Mesenchymal stem cell (in vitro differentiated cells and primary cell): ENCODE results near the gene AQP12A.
A peak's percentile ranks its signal among the peaks of the same experiment; 100 is the strongest.

Experiments
- DNase-seq: peaks from one replicate; pipeline ENCODE4 v3.0.0-alpha.2; 2013
- H2AFZ ChIP-seq: one replicate; pipeline ENCODE4 v1.6.1; 2013; ENCODE audit warnings: low read depth, mild to moderate bottlenecking, control low read depth, inconsistent platforms, low read length, moderate library complexity
- H2AK5ac ChIP-seq: 2 replicates; pipeline ENCODE4 v1.6.1; 2013; ENCODE audit warnings: low read length, moderate library complexity, mild to moderate bottlenecking, inconsistent platforms; ENCODE audit not compliant: severe bottlenecking
- H2BK120ac ChIP-seq: one replicate; pipeline ENCODE4 v1.6.1; 2013; ENCODE audit warnings: low read depth, mild to moderate bottlenecking, inconsistent platforms, low read length, moderate library complexity
- H2BK12ac ChIP-seq, 2 experiments: one replicate each; pipeline ENCODE4 v1.6.1; 2013; ENCODE audit warnings: inconsistent platforms in 2 of 2, low read length in 2 of 2, mild to moderate bottlenecking in 2 of 2, moderate library complexity in 2 of 2, control low read depth in 1 of 2
- H2BK15ac ChIP-seq: one replicate; pipeline ENCODE4 v1.6.1; 2013; ENCODE audit warnings: mild to moderate bottlenecking, low read depth, inconsistent platforms; ENCODE audit not compliant: poor library complexity, severe bottlenecking
- H2BK5ac ChIP-seq: 2 replicates; pipeline ENCODE4 v1.6.1; 2013; ENCODE audit warnings: low read depth, mild to moderate bottlenecking, low read length, control low read depth, inconsistent platforms; ENCODE audit not compliant: poor library complexity, severe bottlenecking
- H3K14ac ChIP-seq, 2 experiments: one replicate each; pipeline ENCODE4 v1.6.1; 2013; ENCODE audit warnings: inconsistent platforms in 2 of 2, low read length in 2 of 2, control low read depth in 1 of 2, mild to moderate bottlenecking in 1 of 2, moderate library complexity in 1 of 2
- H3K18ac ChIP-seq, 2 experiments: one replicate each; pipeline ENCODE4 v1.6.1; 2013; ENCODE audit warnings: inconsistent platforms in 2 of 2, low read length in 2 of 2, control low read depth in 1 of 2, low read depth in 1 of 2, mild to moderate bottlenecking in 1 of 2
- H3K23ac ChIP-seq, 2 experiments: one replicate each; pipeline ENCODE4 v1.6.1; 2013; ENCODE audit warnings: inconsistent platforms in 2 of 2, low read length in 2 of 2, mild to moderate bottlenecking in 2 of 2, moderate library complexity in 2 of 2, control low read depth in 1 of 2
- H3K27ac ChIP-seq: 2 replicates; pipeline ENCODE4 v1.5.1; 2013; ENCODE audit warnings: mild to moderate bottlenecking, moderate library complexity, low read length, control low read depth, inconsistent platforms; ENCODE audit not compliant: poor library complexity, severe bottlenecking
- H3K27me3 ChIP-seq, 2 experiments: 2 replicates each; pipeline versions ENCODE4 v1.6.1 to v1.7.0; 2013; ENCODE audit warnings: low read length in 2 of 2, mild to moderate bottlenecking in 2 of 2, moderate library complexity in 2 of 2, control low read depth in 1 of 2, inconsistent platforms in 1 of 2; ENCODE audit not compliant: control insufficient read depth in 1 of 2, insufficient read depth in 1 of 2
- H3K36me3 ChIP-seq, 2 experiments: 2 replicates each; pipeline versions ENCODE4 v1.6.1 to v1.7.0; 2013; ENCODE audit warnings: low read length in 2 of 2, control low read depth in 1 of 2, inconsistent platforms in 1 of 2, low read depth in 1 of 2, mild to moderate bottlenecking in 1 of 2; ENCODE audit not compliant: insufficient read depth in 2 of 2, control insufficient read depth in 1 of 2
- H3K4ac ChIP-seq, 2 experiments: one replicate each; pipeline ENCODE4 v1.6.1; 2013; ENCODE audit warnings: inconsistent platforms in 2 of 2, low read length in 2 of 2, mild to moderate bottlenecking in 2 of 2, moderate library complexity in 2 of 2, control low read depth in 1 of 2, low read depth in 1 of 2
- H3K4me1 ChIP-seq: 2 replicates; pipeline ENCODE4 v1.6.1; 2013; ENCODE audit warnings: low read depth, low read length, control low read depth; ENCODE audit not compliant: control insufficient read depth, insufficient read depth
- H3K4me2 ChIP-seq: 2 replicates; pipeline ENCODE4 v1.6.1; 2013; ENCODE audit warnings: low read length, mild to moderate bottlenecking, inconsistent platforms; ENCODE audit not compliant: poor library complexity, severe bottlenecking
- H3K4me3 ChIP-seq, 2 experiments: 2 replicates each; pipeline versions ENCODE4 v1.5.1 to v1.7.0; 2013; ENCODE audit warnings: low read length in 2 of 2, mild to moderate bottlenecking in 2 of 2, control low read depth in 1 of 2, low read depth in 1 of 2; ENCODE audit not compliant: insufficient read depth in 1 of 2
- H3K79me1 ChIP-seq: replicated peaks from 2 replicates; pipeline ENCODE4 v1.6.1; 2013; ENCODE audit warnings: mild to moderate bottlenecking, control low read depth, low read length, inconsistent platforms; ENCODE audit not compliant: poor library complexity, severe bottlenecking
- H3K9ac ChIP-seq: 2 replicates; pipeline ENCODE4 v1.7.0; 2013; ENCODE audit warnings: mild to moderate bottlenecking, low read length, moderate library complexity
- H3K9me3 ChIP-seq: 2 replicates; pipeline ENCODE4 v1.7.0; 2013; ENCODE audit warnings: mild to moderate bottlenecking, low read length; ENCODE audit not compliant: control insufficient read depth
- H4K8ac ChIP-seq: one replicate; pipeline ENCODE4 v1.6.1; 2013; ENCODE audit warnings: inconsistent platforms, mild to moderate bottlenecking, low read length, moderate library complexity
- H4K91ac ChIP-seq: one replicate; pipeline ENCODE4 v1.6.1; 2013; ENCODE audit warnings: mild to moderate bottlenecking, low read length, inconsistent platforms
- whole genome bisulfite sequencing: methylation state at CpG from one replicate; pipeline ENCODE4 v1.1.7; 2013; ENCODE audit warnings: mixed read lengths; 5-methylcytosine and 5-hydroxymethylcytosine counted together

AQP12A gene

GRCh38 chr2:240648155-240648649, 43.5 kb upstream of the AQP12A start:
- Histone ChIP-seq H3K4me2 (no peak overlapping the region), H2AK5ac (no peak overlapping the region), H2BK12ac (no peak overlapping the region), H2BK15ac (no peak overlapping the region), H3K9me3 (no peaks in the 10 kb centered on the region), H3K14ac (no peak overlapping the region), H4K91ac (no peak overlapping the region), H3K79me1 (no peaks in the 10 kb centered on the region), H3K4ac (no peak overlapping the region), H3K27me3 (peaks cover 45 to 98% of the 10 kb centered on the region in 2 experiments), H2BK120ac (no peak overlapping the region), H3K23ac (no peak overlapping the region), H3K4me1 (no peaks in the 10 kb centered on the region), H3K9ac (no peak overlapping the region), H2AFZ (no peak overlapping the region), H4K8ac (no peak overlapping the region), H3K27ac (no peak overlapping the region), H3K18ac (no peak overlapping the region), H3K4me3 (no peak overlapping the region), H3K36me3 (no peaks in the 10 kb centered on the region), H2BK5ac (no peak overlapping the region)
- WGBS: 78% methylated on average over 6 of the region's 6 CpGs
- DNase-seq: no peak

DNA sequence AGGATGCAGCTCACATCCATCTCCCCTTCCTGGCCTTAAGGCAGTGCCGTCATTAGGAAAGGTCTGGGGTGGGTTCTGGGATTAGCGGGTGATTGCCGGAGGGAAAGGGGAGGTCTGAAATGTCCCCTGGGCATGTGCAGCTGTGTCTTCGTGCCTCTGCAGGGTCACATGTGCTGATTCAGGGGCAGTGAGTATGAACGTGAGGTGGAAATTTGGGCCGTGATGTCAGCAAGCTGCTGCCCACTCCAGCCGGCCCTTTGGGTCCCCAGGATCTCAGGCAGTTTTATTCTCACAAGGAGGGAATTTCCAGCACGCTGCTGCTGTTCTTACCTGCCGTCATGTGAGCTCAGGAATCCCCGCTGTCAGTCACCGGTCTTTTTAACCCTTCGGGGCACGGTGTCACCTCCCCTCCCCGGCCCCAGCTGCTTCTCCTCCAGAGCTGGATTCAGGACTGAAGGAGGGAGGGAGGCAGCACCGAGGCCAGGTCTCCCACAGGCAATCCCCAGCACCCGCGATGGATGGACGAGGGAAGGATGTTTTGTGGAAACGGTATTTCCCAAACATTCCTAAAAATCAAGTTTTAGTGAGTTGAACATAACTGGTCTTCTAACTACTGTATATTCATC, 42.9 kb upstream of the AQP12A start:
- Histone ChIP-seq H2BK5ac (no peak overlapping the region), H3K4ac (no peak overlapping the region), H3K36me3 (no peaks in the 10 kb centered on the region), H4K91ac (no peak overlapping the region), H2BK12ac (no peak overlapping the region), H2AFZ (peak overlapping the region; percentile 16), H3K27ac (no peak overlapping the region), H3K4me2 (no peak overlapping the region), H3K9me3 (no peaks in the 10 kb centered on the region), H2BK15ac (no peak overlapping the region), H2AK5ac (no peak overlapping the region), H3K23ac (no peak overlapping the region), H3K18ac (no peak overlapping the region), H3K4me3 (no peak overlapping the region), H3K4me1 (no peaks in the 10 kb centered on the region), H4K8ac (no peak overlapping the region), H2BK120ac (no peak overlapping the region), H3K14ac (no peak overlapping the region), H3K9ac (no peak overlapping the region), H3K27me3 (peaks cover 43 to 99% of the 10 kb centered on the region in 2 experiments), H3K79me1 (no peaks in the 10 kb centered on the region)
- DNase-seq: no peak
- 75% methylated on average over 14 of the region's 19 CpGs for WGBS

GRCh38 chr2:240649331-240649730, 42.3 kb upstream of the AQP12A start:
- H2AFZ ChIP-seq: no peak overlapping the region
- no peak overlapping the region for H3K18ac ChIP-seq
- H4K8ac ChIP-seq: no peak overlapping the region
- no peak overlapping the region for H2BK120ac ChIP-seq
- H2BK15ac ChIP-seq: no peak overlapping the region
- H3K27ac ChIP-seq: no peak overlapping the region
- H3K79me1 ChIP-seq: no peaks in the 10 kb centered on the region
- no peak overlapping the region for H3K4me3 ChIP-seq
- 53% methylated on average over 7 of the region's 7 CpGs for WGBS
- H3K4ac ChIP-seq: no peak overlapping the region
- no peaks in the 10 kb centered on the region for H3K9me3 ChIP-seq
- no peak overlapping the region for H4K91ac ChIP-seq
- no peak overlapping the region for H2BK5ac ChIP-seq
- H3K4me2 ChIP-seq: no peak overlapping the region
- no peak for DNase-seq
- H3K14ac ChIP-seq: no peak overlapping the region
- H3K4me1 ChIP-seq: no peaks in the 10 kb centered on the region
- H2AK5ac ChIP-seq: no peak overlapping the region
- no peak overlapping the region for H3K9ac ChIP-seq
- no peak overlapping the region for H3K23ac ChIP-seq
- peaks cover 40 to 94% of the 10 kb centered on the region in 2 experiments for H3K27me3 ChIP-seq
- no peak overlapping the region for H2BK12ac ChIP-seq
- H3K36me3 ChIP-seq: no peaks in the 10 kb centered on the region

GRCh38 chr2:240650254-240650965, 41.3 kb upstream of the AQP12A start:
- 80% methylated on average over 13 of the region's 13 CpGs for WGBS
- Histone ChIP-seq H3K36me3 (no peaks in the 10 kb centered on the region), H4K8ac (no peak overlapping the region), H3K9ac (no peak overlapping the region), H2AFZ (no peak overlapping the region), H3K4me3 (no peak overlapping the region), H3K23ac (no peak overlapping the region), H2BK5ac (no peak overlapping the region), H3K4me1 (no peaks in the 10 kb centered on the region), H3K14ac (no peak overlapping the region), H3K4me2 (no peak overlapping the region), H2BK120ac (no peak overlapping the region), H4K91ac (no peak overlapping the region), H2AK5ac (no peak overlapping the region), H2BK12ac (no peak overlapping the region), H3K79me1 (no peaks in the 10 kb centered on the region), H3K9me3 (no peaks in the 10 kb centered on the region), H2BK15ac (no peak overlapping the region), H3K4ac (no peak overlapping the region), H3K18ac (no peak overlapping the region), H3K27ac (no peak overlapping the region), H3K27me3 (peaks cover 40 to 94% of the 10 kb centered on the region in 2 experiments)
- no peak for DNase-seq
